Right lobe of liver (tissue), 6 donors: ENCODE data around the gene ADSS2. TPM values are rescaled to one million over a fixed set of nuclear protein-coding genes. Genes with fewer than 3 reads are reported as not detected.
"Not testable (repeated sequence)": the region's sequence is repeated elsewhere in the genome, so short reads cannot be mapped to it uniquely, and the experiment has no call there.

Experiments used
- ATAC-seq, 4 donors: fragments of 200-7000 bp; cut with Tn5 transposase; one replicate each; pipeline ENCODE4 v1.9.1; 2020; ENCODE audit warnings: mild to moderate bottlenecking in 4 of 4, moderate library complexity in 4 of 4
- DNase-seq, 3 donors: peaks; one replicate each; pipeline ENCODE4 v3.0.0-alpha.2; 2020
- H3K27ac ChIP-seq, 3 donors: fragments of 200-600 bp; one replicate each; pipeline ENCODE4 v1.8.0; 2022
- H3K27me3 ChIP-seq, 2 donors: fragments of 200-600 bp; one replicate each; pipeline ENCODE4 v1.8.0; 2022
- H3K36me3 ChIP-seq, 4 donors: fragments of 200-600 bp; sonication (generic) in 1 of 4; one replicate each; pipeline versions ENCODE4 v1.5.1 to v1.8.0; 2017 to 2022; ENCODE audit warnings: control low read depth in 1 of 4
- H3K4me1 ChIP-seq, 4 donors: fragments of 200-600 bp; sonication (generic) in 1 of 4; one replicate each; pipeline versions ENCODE4 v1.5.1 to v1.8.0; 2017 to 2022; ENCODE audit warnings: control low read depth in 1 of 4
- H3K4me3 ChIP-seq, 3 donors: fragments of 200-600 bp; one replicate each; pipeline ENCODE4 v1.8.0; 2022
- H3K9me3 ChIP-seq, 4 donors: fragments of 200-600 bp; sonication (generic) in 1 of 4; one replicate each; pipeline versions ENCODE4 v1.5.1 to v1.8.0; 2017 to 2022; ENCODE audit warnings: control low read depth in 1 of 4
- POLR2A ChIP-seq: fragments of 450-650 bp; IDR thresholded peaks from one replicate; pipeline ENCODE4 v1.6.1; 2017; ENCODE audit warnings: antibody characterized with exemption, mild to moderate bottlenecking
- WGBS: methylation state at CpG from one replicate; pipeline ENCODE4 v1.1.6; 2018; ENCODE audit warnings: low coverage, low lambda C conversion rate; ENCODE audit not compliant: insufficient coverage; ENCODE audit errors: missing lambda C conversion rate; 5-methylcytosine and 5-hydroxymethylcytosine counted together
- intact Hi-C, 2 donors: fragments of 100-400 bp; cut with DNase I; formaldehyde crosslinking; loops; one replicate each; pipeline versions ENCODE4 v1.11.2 to v1.14.1; 2022
- total RNA-seq, 6 experiments: library from RNA; depleted of rRNA in 2 of 6; stranded (reverse); fragments of >200 nt in 2 of 6; fragmentation: NEBNext Ultra II Directional in 3 of 6; extraction: Animal tissue kit (Norgen Biotek cat#: 25700) in 3 of 6; gene quantifications; one replicate each; pipeline versions ENCODE4 v1.1.0 to v1.2.4, GENCODE V29; 2016 to 2023
- TF ChIP-seq, protein P1 (sequence below), 4 donors: fragments of 200-600 bp in 3 of 4; fragments of 450-650 bp in 1 of 4; IDR thresholded peaks; one replicate each; pipeline versions ENCODE4 v1.5.1 to v1.8.0; 2016 to 2022; ENCODE audit warnings: antibody characterized with exemption in 4 of 4, mild to moderate bottlenecking in 2 of 4
- donor health status: DM: no; HTN: yes; CAD: no.
- donor health status: DM: no; HTN: no; CAD: no.
- donor health status: DM: no; HTN: no; CAD: no.
- donor health status: DM: no; HTN: yes; CAD: no.
- donor health status: DM: no; HTN: yes; CAD: no.

ADSS2 gene
- total RNA-seq, 6 experiments from 2014 or later = 9.8 to 16.1 (median 14.5) TPM

DNA sequence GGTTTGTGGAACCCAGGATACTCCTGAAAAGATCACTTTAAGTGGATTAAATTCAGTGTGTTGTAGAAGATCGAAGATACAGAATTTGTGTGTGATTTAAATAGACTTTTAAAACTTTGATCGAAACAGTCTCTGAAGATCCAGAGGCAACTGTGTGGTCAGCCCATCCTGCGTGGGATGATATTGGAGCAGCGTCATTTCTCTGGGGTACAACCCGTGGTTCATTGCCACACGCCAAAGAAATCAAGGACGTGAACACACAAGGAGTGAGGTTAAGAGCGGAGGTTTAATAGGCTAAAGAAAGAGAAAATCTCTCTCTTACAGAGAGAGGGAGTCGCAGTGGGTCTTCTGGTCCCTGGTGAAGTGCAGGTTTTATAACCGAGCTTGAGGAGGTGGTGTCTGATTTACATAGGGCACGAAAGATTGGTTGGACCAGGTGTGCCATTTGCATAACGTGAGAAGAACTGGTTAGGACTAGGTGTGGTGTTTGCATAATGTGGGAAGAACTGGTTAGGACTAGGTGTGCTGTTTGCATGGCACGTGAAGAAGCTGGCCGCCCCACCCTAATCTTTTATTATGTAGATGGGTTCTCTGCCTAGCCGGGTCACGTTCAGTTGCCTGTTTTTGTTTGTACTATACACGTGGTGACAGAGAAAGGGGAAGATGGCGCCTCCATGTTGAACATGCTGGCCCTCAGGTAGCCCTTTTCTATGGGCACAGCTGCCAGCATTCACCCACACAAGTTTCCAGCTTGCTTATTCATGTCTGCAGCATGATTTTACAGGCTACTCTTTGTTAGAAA, 82.3 kb downstream of the ADSS2 start:
- WGBS = 65% methylated on average over 16 of the region's 18 CpGs
- Histone ChIP-seq H3K4me3 (no peak overlapping the region), H3K27me3 (no peaks in the 10 kb centered on the region), H3K36me3 (no peaks in the 10 kb centered on the region), H3K4me1 (no peaks in the 10 kb centered on the region), H3K27ac (no peak overlapping the region), H3K9me3 (no peaks in the 10 kb centered on the region)
- DNase-seq (no peak), ATAC-seq (no peak)
- TF ChIP-seq, protein P1, sequence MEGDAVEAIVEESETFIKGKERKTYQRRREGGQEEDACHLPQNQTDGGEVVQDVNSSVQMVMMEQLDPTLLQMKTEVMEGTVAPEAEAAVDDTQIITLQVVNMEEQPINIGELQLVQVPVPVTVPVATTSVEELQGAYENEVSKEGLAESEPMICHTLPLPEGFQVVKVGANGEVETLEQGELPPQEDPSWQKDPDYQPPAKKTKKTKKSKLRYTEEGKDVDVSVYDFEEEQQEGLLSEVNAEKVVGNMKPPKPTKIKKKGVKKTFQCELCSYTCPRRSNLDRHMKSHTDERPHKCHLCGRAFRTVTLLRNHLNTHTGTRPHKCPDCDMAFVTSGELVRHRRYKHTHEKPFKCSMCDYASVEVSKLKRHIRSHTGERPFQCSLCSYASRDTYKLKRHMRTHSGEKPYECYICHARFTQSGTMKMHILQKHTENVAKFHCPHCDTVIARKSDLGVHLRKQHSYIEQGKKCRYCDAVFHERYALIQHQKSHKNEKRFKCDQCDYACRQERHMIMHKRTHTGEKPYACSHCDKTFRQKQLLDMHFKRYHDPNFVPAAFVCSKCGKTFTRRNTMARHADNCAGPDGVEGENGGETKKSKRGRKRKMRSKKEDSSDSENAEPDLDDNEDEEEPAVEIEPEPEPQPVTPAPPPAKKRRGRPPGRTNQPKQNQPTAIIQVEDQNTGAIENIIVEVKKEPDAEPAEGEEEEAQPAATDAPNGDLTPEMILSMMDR (IDR thresholded peaks at IDR 0.05) = no peak
- no peak for TF ChIP-seq POLR2A
- intact Hi-C loops = no loop called here

DNA sequence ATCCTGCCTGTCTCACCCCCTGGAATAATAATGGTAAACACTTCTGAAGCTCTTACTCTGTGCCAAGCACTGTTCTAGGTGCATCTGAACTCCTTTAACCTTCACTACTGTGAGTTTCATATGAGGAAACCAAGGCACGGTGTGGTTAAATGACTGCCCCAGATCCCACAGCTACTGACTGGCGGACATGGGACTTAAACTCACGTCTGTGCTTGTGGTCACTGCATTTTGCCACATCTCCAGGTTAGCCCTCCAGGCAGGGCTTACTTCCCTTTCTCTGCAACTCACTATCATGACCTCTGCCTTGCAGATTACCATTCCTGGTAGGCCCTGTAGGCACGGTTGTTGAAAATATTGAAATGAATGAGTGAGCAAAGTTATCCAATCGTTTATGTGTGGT, 83.4 kb downstream of the ADSS2 start:
- TF ChIP-seq POLR2A = no peak
- TF ChIP-seq, protein P1 (IDR thresholded peaks at IDR 0.05) = no peak
- no peak overlapping the region for H3K27ac ChIP-seq
- no peak overlapping the region for H3K4me3 ChIP-seq
- no peaks in the 10 kb centered on the region for H3K4me1 ChIP-seq
- WGBS = 44% methylated on average over 5 of the region's 5 CpGs
- DNase-seq (no peak), ATAC-seq (no peak)
- no peaks in the 10 kb centered on the region for H3K9me3 ChIP-seq
- intact Hi-C loops = no loop called here
- no peaks in the 10 kb centered on the region for H3K36me3 ChIP-seq
- H3K27me3 ChIP-seq = no peaks in the 10 kb centered on the region

DNA sequence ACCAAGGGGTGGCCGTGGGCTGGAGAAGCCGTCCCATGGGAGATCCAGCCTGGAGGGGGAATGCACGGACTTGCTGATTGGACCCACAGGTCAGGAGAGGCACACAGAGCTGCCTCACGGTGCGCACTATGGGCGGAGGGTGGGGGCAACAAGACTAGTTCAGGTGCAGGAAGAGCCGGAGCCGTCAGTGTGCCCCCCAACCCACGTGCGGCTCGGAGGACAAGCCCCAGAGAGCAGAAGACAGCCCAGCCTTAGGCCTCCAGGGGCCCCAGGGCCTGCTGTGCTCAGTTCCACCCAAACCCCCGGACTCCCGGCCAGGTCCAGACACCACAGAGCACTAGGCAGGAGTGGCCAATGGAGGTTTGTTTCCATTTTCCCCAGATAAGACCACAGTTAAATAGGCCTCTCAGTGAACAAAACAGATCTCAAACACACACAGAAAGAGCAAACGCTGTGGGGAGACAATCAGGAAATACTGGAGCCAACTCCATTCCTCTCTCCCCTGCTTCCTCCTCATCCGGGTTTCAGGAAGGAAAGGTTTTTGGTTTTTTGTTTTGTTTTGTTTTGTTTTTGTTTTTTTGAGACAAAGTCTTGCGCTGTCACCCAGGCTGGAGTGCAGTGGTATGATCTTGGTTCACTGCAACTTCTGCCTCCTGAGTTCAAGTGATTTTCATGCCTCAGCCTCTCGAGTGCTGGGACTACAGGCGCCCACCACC, 84.2 kb downstream of the ADSS2 start:
- H3K27me3 ChIP-seq = no peaks in the 10 kb centered on the region
- no peaks in the 10 kb centered on the region for H3K36me3 ChIP-seq
- WGBS = 63% methylated on average over 11 of the region's 18 CpGs
- peak in 1 of 4 donors; percentile 15 for ATAC-seq
- DNase-seq = no peak
- no peak overlapping the region for H3K27ac ChIP-seq
- H3K4me3 ChIP-seq = no peak overlapping the region
- intact Hi-C loops = no loop called here
- H3K4me1 ChIP-seq = no peaks in the 10 kb centered on the region
- no peaks in the 10 kb centered on the region for H3K9me3 ChIP-seq
- TF ChIP-seq, protein P1 (IDR thresholded peaks at IDR 0.05) = no peak
- no peak for TF ChIP-seq POLR2A

DNA sequence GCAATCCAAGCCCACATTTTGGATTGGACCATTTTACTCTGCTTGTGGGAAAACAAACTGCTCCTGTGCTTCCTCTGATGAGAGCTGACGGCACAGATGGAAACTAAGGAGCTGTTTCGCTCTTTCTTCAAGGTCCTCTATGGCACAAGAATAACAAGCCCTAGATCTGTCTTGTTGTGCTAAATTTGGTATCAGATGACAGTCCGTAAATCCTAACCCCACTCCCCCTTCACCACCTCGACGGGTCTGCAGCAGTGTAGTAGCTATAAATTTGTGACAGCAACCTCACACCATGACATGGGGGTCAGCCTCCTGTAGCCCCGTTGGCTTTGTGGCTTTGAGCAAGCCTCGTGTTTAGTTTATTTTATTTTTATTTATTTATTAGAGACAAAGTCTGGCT, 85.9 kb downstream of the ADSS2 start:
- DNase-seq (no peak), ATAC-seq (no peak)
- Histone ChIP-seq H3K4me1 (no peaks in the 10 kb centered on the region), H3K36me3 (no peaks in the 10 kb centered on the region), H3K27me3 (no peaks in the 10 kb centered on the region), H3K9me3 (no peaks in the 10 kb centered on the region), H3K27ac (no peak overlapping the region), H3K4me3 (no peak overlapping the region)
- WGBS = 71% methylated on average over 6 of the region's 7 CpGs
- intact Hi-C loops = no loop called here
- no peak for TF ChIP-seq POLR2A
- TF ChIP-seq, protein P1 (IDR thresholded peaks at IDR 0.05) = no peak

DNA sequence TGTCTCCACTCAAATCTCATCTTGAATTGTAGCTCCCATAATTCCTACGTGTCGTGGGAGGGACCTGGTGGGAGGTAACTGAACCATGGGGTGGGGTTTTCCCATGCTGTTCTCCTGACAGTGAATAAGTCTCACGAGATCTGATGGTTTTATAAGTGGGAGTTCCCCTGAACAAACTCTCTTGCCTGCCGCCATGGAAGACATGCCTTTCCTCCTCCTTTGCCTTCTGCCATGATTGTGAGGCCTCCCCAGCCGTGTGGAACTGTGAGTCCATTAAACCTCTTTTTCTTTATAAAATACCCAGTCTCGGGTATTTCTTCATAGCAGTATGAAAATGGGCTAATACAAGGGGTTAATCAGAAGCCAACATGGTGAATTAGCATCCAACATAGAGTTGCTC, 86.4 kb downstream of the ADSS2 start:
- DNase-seq, H3K27ac ChIP-seq, H3K27me3 ChIP-seq, H3K9me3 ChIP-seq, H3K4me3 ChIP-seq, intact Hi-C loops, H3K4me1 ChIP-seq, ATAC-seq, H3K36me3 ChIP-seq: not testable (repeated sequence)
- WGBS = 68% methylated on average over 5 of the region's 6 CpGs
